Liver (tissue), 9 donors: Measurements from ENCODE around the gene ZGPAT. TPM values are rescaled to one million over a fixed set of nuclear protein-coding genes. Genes with fewer than 3 reads are reported as not detected.

Source experiments
- DNase-seq: peaks from one replicate; pipeline ENCODE4 v3.0.0-alpha.2; 2017; ENCODE audit warnings: low spot score
- H3K27ac ChIP-seq, 2 donors: one replicate each; pipeline ENCODE4 v1.7.0; 2013; ENCODE audit warnings: inconsistent platforms in 2 of 2, low read length in 2 of 2, control low read depth in 1 of 2, low read depth in 1 of 2, mild to moderate bottlenecking in 1 of 2
- H3K27me3 ChIP-seq, 4 donors: one replicate each; pipeline versions ENCODE4 v1.6.1 to v1.7.0; 2013; ENCODE audit warnings: low read length in 3 of 4, inconsistent platforms in 1 of 4, mild to moderate bottlenecking in 1 of 4, moderate library complexity in 1 of 4; ENCODE audit not compliant: control insufficient read depth in 4 of 4, insufficient read depth in 4 of 4
- H3K36me3 ChIP-seq, 4 donors: one replicate each; pipeline versions ENCODE4 v1.6.1 to v1.7.0; 2013; ENCODE audit warnings: low read length in 3 of 4, mild to moderate bottlenecking in 3 of 4, low read depth in 1 of 4, moderate library complexity in 1 of 4; ENCODE audit not compliant: control insufficient read depth in 4 of 4, insufficient read depth in 3 of 4
- H3K4me1 ChIP-seq, 4 donors: one replicate each; pipeline versions ENCODE4 v1.6.1 to v1.7.0; 2013; ENCODE audit warnings: low read length in 3 of 4, mild to moderate bottlenecking in 3 of 4, moderate library complexity in 1 of 4; ENCODE audit not compliant: control insufficient read depth in 4 of 4, insufficient read depth in 4 of 4
- H3K4me3 ChIP-seq, 3 donors: one replicate each; pipeline versions ENCODE4 v1.6.1 to v1.7.0; 2013; ENCODE audit warnings: low read length in 3 of 3, control low read depth in 1 of 3, low read depth in 1 of 3, mild to moderate bottlenecking in 1 of 3
- H3K9ac ChIP-seq, 2 donors: one replicate each; pipeline ENCODE4 v1.7.0; 2013; ENCODE audit warnings: low read length in 2 of 2, mild to moderate bottlenecking in 2 of 2, moderate library complexity in 2 of 2, control low read depth in 1 of 2, low read depth in 1 of 2
- H3K9me3 ChIP-seq, 4 donors: one replicate each; pipeline versions ENCODE4 v1.6.1 to v1.7.0; 2013; ENCODE audit warnings: low read length in 3 of 4; ENCODE audit not compliant: control insufficient read depth in 4 of 4
- EGR1 ChIP-seq, 2 donors: IDR thresholded peaks; 2 replicates each; pipeline ENCODE4 v1.6.1; 2016 to 2018; ENCODE audit warnings: antibody characterized with exemption in 2 of 2, low read depth in 2 of 2
- FOXA2 ChIP-seq: IDR thresholded peaks from 2 replicates; pipeline ENCODE4 v1.6.1; 2016; ENCODE audit warnings: antibody characterized with exemption
- GABPA ChIP-seq, 2 donors: IDR thresholded peaks in 1 of 2; conservative IDR thresholded peaks in 1 of 2; 2 replicates each; pipeline ENCODE4 v1.6.1; 2016; ENCODE audit warnings: antibody characterized with exemption in 2 of 2, mild to moderate bottlenecking in 1 of 2, moderate library complexity in 1 of 2
- HNF4A ChIP-seq, 2 donors: conservative IDR thresholded peaks; 2 replicates each; pipeline ENCODE4 v1.6.1; 2016; ENCODE audit warnings: antibody characterized with exemption in 2 of 2, mild to moderate bottlenecking in 2 of 2
- HNF4G ChIP-seq: IDR thresholded peaks from 2 replicates; pipeline ENCODE4 v1.6.1; 2016; ENCODE audit warnings: antibody characterized with exemption
- RAD21 ChIP-seq, 2 donors: IDR thresholded peaks; 2 replicates each; pipeline ENCODE4 v1.6.1; 2016; ENCODE audit warnings: antibody characterized with exemption in 2 of 2, mild to moderate bottlenecking in 2 of 2
- WGBS: extraction: QIAGEN DNeasy Blood & Tissue Kit; methylation state at CpG from one replicate; pipeline ENCODE4 v1.1.7; 2013; 5-methylcytosine and 5-hydroxymethylcytosine counted together
- polyA plus RNA-seq, 2 donors: library from polyadenylated mRNA; stranded (reverse) in 1 of 2; unstranded in 1 of 2; fragments of 200-250 nt in 1 of 2; fragments of >200 nt in 1 of 2; fragmentation: Nextera tagmentation in 1 of 2; extraction: Ambion mirVana in 1 of 2; gene quantifications; one replicate each; pipeline versions ENCODE4 v1.2.1 to v1.2.3, GENCODE V29; 2013 to 2015
- total RNA-seq, 2 donors: library from RNA; depleted of rRNA; stranded (reverse); fragments of >200 nt; gene quantifications; one replicate each; pipeline ENCODE4 v1.2.3, GENCODE V29; 2014
- TF ChIP-seq, protein P1 (sequence below): IDR thresholded peaks from 2 replicates; pipeline ENCODE4 v1.6.1; 2016; ENCODE audit warnings: antibody characterized with exemption
- TF ChIP-seq, protein P2 (sequence below): fragments of 150-350 bp; IDR thresholded peaks from 2 replicates; pipeline ENCODE4 v1.5.1; 2017; ENCODE audit warnings: improper control_type of control experiment, low read depth, low read length; ENCODE audit not compliant: missing input control
- TF ChIP-seq, protein P3 (sequence below): IDR thresholded peaks from 2 replicates; pipeline ENCODE4 v1.6.1; 2016; ENCODE audit warnings: antibody characterized with exemption, mild to moderate bottlenecking
- TF ChIP-seq, protein P4 (sequence below): IDR thresholded peaks from 2 replicates; pipeline ENCODE4 v1.6.1; 2016; ENCODE audit warnings: antibody characterized with exemption
- donor health status: healthy.
- donor health status: healthy.
- donor health status: healthy.
- donor health status: healthy.
- donor health status: healthy.

ZGPAT gene
- total and polyA plus RNA-seq, 4 donors = 10.3 to 90.5 (median 20.5) TPM

DNA sequence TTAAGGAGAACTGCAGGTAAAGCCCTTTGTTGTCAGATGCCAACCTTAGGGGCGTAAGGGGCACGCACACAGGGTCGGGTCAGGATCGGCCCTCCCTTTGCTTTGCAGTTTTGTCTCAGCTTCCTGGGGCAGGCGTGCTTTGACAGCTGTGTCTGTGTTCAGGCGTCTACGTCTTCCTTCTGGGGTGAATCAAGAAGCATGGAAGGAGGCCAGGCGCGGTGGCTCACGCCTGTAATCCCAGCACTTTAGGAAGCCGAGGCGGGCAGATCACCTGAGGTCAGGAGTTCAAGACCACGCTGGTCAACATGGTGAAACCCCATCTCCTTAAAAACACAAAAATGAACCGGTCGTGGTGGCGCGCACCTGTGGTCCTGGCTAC lies 1.3 kb downstream of the ZGPAT start:
- Histone ChIP-seq H3K4me3 (peak overlapping the region in 1 of 3 donors; percentile 76), H3K9ac (no peak overlapping the region), H3K9me3 (no peaks in the 10 kb centered on the region), H3K27ac (no peak overlapping the region), H3K27me3 (no peaks in the 10 kb centered on the region), H3K4me1 (peaks cover 5 to 27% (median 25%) of the 10 kb centered on the region in 4 donors), H3K36me3 (peaks cover 7 to 30% (median 14%) of the 10 kb centered on the region in 4 donors)
- TF ChIP-seq GABPA (IDR thresholded peaks at IDR 0.05 in 1 of 2, conservative IDR thresholded peaks at IDR 0.05 in 1 of 2) = no peak
- TF ChIP-seq HNF4A (conservative IDR thresholded peaks at IDR 0.05) = no peak
- TF ChIP-seq, protein P1, sequence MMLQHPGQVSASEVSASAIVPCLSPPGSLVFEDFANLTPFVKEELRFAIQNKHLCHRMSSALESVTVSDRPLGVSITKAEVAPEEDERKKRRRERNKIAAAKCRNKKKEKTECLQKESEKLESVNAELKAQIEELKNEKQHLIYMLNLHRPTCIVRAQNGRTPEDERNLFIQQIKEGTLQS = no peak
- TF ChIP-seq, protein P2, sequence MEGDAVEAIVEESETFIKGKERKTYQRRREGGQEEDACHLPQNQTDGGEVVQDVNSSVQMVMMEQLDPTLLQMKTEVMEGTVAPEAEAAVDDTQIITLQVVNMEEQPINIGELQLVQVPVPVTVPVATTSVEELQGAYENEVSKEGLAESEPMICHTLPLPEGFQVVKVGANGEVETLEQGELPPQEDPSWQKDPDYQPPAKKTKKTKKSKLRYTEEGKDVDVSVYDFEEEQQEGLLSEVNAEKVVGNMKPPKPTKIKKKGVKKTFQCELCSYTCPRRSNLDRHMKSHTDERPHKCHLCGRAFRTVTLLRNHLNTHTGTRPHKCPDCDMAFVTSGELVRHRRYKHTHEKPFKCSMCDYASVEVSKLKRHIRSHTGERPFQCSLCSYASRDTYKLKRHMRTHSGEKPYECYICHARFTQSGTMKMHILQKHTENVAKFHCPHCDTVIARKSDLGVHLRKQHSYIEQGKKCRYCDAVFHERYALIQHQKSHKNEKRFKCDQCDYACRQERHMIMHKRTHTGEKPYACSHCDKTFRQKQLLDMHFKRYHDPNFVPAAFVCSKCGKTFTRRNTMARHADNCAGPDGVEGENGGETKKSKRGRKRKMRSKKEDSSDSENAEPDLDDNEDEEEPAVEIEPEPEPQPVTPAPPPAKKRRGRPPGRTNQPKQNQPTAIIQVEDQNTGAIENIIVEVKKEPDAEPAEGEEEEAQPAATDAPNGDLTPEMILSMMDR = no peak
- TF ChIP-seq RAD21 (IDR thresholded peaks at IDR 0.05) = no peak
- TF ChIP-seq FOXA2 = no peak
- TF ChIP-seq HNF4G = no peak
- DNase-seq = no peak
- WGBS = 93% methylated on average over 17 of the region's 17 CpGs

DNA sequence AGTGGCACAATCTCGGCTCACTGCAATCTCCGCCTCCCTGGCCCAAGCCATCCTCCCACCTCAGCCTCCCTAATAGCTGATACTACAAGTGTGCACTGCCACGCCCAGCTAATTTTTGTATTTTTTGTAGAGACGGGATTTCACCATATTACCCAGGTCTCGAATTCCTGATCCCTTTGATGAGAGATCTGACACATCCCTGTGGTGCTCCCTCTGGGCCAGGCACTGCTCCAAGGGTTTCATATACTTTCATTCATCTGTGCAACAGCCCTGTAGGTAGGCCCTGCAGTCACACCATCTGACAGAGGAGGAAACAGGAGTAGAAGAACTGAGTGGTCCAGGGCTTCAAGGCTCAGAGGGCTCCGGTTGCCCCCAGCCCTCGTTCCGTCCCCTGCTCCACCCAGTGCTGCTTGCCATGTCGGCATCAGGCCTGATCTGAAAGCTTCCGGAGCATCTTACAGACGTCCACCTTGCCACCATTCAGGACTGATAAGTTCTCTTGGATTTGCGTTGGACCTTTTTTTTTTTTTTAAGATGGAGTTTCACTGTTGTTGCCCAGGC lies 3.3 kb downstream of the ZGPAT start:
- no peaks in the 10 kb centered on the region for H3K27me3 ChIP-seq
- DNase-seq = no peak
- H3K27ac ChIP-seq = no peak overlapping the region
- no peak overlapping the region for H3K4me3 ChIP-seq
- peaks cover 0 to 4% (median 0%) of the 10 kb centered on the region in 4 donors for H3K9me3 ChIP-seq
- no peak for TF ChIP-seq EGR1 (IDR thresholded peaks at IDR 0.05; ENCODE audit: low read depth in 2 of 2)
- TF ChIP-seq, protein P3, sequence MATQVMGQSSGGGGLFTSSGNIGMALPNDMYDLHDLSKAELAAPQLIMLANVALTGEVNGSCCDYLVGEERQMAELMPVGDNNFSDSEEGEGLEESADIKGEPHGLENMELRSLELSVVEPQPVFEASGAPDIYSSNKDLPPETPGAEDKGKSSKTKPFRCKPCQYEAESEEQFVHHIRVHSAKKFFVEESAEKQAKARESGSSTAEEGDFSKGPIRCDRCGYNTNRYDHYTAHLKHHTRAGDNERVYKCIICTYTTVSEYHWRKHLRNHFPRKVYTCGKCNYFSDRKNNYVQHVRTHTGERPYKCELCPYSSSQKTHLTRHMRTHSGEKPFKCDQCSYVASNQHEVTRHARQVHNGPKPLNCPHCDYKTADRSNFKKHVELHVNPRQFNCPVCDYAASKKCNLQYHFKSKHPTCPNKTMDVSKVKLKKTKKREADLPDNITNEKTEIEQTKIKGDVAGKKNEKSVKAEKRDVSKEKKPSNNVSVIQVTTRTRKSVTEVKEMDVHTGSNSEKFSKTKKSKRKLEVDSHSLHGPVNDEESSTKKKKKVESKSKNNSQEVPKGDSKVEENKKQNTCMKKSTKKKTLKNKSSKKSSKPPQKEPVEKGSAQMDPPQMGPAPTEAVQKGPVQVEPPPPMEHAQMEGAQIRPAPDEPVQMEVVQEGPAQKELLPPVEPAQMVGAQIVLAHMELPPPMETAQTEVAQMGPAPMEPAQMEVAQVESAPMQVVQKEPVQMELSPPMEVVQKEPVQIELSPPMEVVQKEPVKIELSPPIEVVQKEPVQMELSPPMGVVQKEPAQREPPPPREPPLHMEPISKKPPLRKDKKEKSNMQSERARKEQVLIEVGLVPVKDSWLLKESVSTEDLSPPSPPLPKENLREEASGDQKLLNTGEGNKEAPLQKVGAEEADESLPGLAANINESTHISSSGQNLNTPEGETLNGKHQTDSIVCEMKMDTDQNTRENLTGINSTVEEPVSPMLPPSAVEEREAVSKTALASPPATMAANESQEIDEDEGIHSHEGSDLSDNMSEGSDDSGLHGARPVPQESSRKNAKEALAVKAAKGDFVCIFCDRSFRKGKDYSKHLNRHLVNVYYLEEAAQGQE = no peak
- TF ChIP-seq, protein P4, sequence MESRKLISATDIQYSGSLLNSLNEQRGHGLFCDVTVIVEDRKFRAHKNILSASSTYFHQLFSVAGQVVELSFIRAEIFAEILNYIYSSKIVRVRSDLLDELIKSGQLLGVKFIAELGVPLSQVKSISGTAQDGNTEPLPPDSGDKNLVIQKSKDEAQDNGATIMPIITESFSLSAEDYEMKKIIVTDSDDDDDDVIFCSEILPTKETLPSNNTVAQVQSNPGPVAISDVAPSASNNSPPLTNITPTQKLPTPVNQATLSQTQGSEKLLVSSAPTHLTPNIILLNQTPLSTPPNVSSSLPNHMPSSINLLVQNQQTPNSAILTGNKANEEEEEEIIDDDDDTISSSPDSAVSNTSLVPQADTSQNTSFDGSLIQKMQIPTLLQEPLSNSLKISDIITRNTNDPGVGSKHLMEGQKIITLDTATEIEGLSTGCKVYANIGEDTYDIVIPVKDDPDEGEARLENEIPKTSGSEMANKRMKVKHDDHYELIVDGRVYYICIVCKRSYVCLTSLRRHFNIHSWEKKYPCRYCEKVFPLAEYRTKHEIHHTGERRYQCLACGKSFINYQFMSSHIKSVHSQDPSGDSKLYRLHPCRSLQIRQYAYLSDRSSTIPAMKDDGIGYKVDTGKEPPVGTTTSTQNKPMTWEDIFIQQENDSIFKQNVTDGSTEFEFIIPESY = no peak
- peaks cover 5 to 24% (median 23%) of the 10 kb centered on the region in 4 donors for H3K4me1 ChIP-seq
- no peak overlapping the region for H3K9ac ChIP-seq
- H3K36me3 ChIP-seq = peaks cover 13 to 17% (median 14%) of the 10 kb centered on the region in 4 donors
- WGBS = 86% methylated on average over 12 of the region's 12 CpGs
